Smooth muscle cell (in vitro differentiated cells): ENCODE data around the gene ABCF1. TPM values are rescaled to one million over a fixed set of nuclear protein-coding genes. Genes with fewer than 3 reads are reported as not detected.
A peak's percentile ranks its signal among the peaks of the same experiment; 100 is the strongest.

Source experiments
- DNase-seq: peaks from one replicate; lab custom pipeline; 2025; ENCODE audit not compliant: unreplicated experiment; lab: John Stamatoyannopoulos, UW
- H2AFZ ChIP-seq: fragments of 200-600 bp; sonication (generic); 2 replicates; pipeline ENCODE4 v1.6.0; 2016; ENCODE audit warnings: antibody characterized with exemption, low read depth, mild to moderate bottlenecking
- H3F3A ChIP-seq: fragments of 200-600 bp; sonication (generic); 2 replicates; pipeline ENCODE4 v1.6.0; 2017; ENCODE audit warnings: antibody characterized with exemption, low read depth
- H3K27ac ChIP-seq: fragments of 200-600 bp; sonication (generic); 2 replicates; pipeline ENCODE4 v1.5.1; 2016; ENCODE audit warnings: low read depth, mild to moderate bottlenecking
- H3K27me3 ChIP-seq: fragments of 200-600 bp; sonication (generic); 2 replicates; pipeline ENCODE4 v1.6.1; 2016; ENCODE audit warnings: low read depth, mild to moderate bottlenecking
- H3K36me3 ChIP-seq: fragments of 200-600 bp; sonication (generic); 2 replicates; pipeline ENCODE4 v1.5.1; 2016; ENCODE audit warnings: low read depth
- H3K4me1 ChIP-seq: fragments of 200-600 bp; sonication (generic); 2 replicates; pipeline ENCODE4 v1.5.1; 2016; ENCODE audit warnings: low read depth
- H3K4me2 ChIP-seq: fragments of 200-600 bp; sonication (generic); 2 replicates; pipeline ENCODE4 v1.6.0; 2016; ENCODE audit warnings: mild to moderate bottlenecking
- H3K4me3 ChIP-seq: fragments of 200-600 bp; sonication (generic); 2 replicates; pipeline ENCODE4 v1.5.1; 2016; ENCODE audit warnings: mild to moderate bottlenecking
- H3K79me2 ChIP-seq: fragments of 200-600 bp; sonication (generic); 2 replicates; pipeline ENCODE4 v1.6.0; 2016; ENCODE audit warnings: low read depth, mild to moderate bottlenecking
- H3K9ac ChIP-seq: fragments of 200-600 bp; sonication (generic); 2 replicates; pipeline ENCODE4 v1.6.0; 2016; ENCODE audit warnings: low read depth
- H3K9me3 ChIP-seq: fragments of 200-600 bp; sonication (generic); replicated peaks from 2 replicates; pipeline ENCODE4 v1.5.1; 2016; ENCODE audit warnings: low read depth
- H4K20me1 ChIP-seq: fragments of 200-600 bp; sonication (generic); 2 replicates; pipeline ENCODE4 v1.6.0; 2016; ENCODE audit warnings: low read depth
- WGBS: methylation state at CpG from one replicate; pipeline ENCODE4 v1.1.7; 2016; ENCODE audit warnings: low lambda C conversion rate; 5-methylcytosine and 5-hydroxymethylcytosine counted together
- polyA plus RNA-seq: library from polyadenylated mRNA; unstranded; fragments of >200 nt; fragmentation: Nextera tagmentation; extraction: Ambion mirVana; gene quantifications from 2 replicates; pipeline ENCODE4 v1.2.1, GENCODE V29; 2016
- total RNA-seq: library from RNA; depleted of rRNA; stranded (reverse); fragments of >200 nt; gene quantifications from 2 replicates; pipeline ENCODE4 v1.2.3, GENCODE V29; 2014
- TF ChIP-seq, protein P1 (sequence below): fragments of 200-600 bp; sonication (generic); IDR thresholded peaks from 2 replicates; pipeline ENCODE4 v1.5.1; 2017; ENCODE audit warnings: borderline replicate concordance, mild to moderate bottlenecking, antibody characterized with exemption; ENCODE audit not compliant: insufficient read depth, poor library complexity, severe bottlenecking

The ABCF1 gene
- total and polyA plus RNA-seq, 2 experiments from 2014 or later = 34.7 to 39.1 TPM

DNA sequence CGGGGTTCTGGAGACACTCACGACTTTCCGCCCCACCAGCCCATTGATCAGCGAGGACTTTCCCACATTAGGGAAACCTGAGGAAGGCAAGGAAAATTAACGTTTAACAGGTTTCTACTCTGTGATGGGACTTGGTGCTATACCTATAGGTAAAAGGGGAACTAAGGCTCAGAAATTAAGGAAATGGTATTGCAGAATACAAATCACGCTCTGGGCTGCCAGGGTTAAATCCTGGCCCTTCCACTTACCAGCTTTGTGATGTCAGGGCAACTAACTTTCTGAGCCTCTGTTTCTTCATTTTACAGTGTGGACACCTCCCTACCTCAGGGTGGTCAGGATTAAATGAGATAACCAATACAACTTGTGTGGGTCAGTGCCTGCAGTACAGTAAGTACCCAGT lies 23.8 kb upstream of the ABCF1 start:
- Histone ChIP-seq H3K9ac (no peak overlapping the region), H2AFZ (no peak overlapping the region), H3K79me2 (no peaks in the 10 kb centered on the region), H3K4me3 (no peak overlapping the region), H3K4me1 (no peaks in the 10 kb centered on the region), H3K4me2 (no peak overlapping the region), H3K9me3 (no peaks in the 10 kb centered on the region), H3K27me3 (no peaks in the 10 kb centered on the region), H4K20me1 (no peaks in the 10 kb centered on the region), H3K36me3 (no peaks in the 10 kb centered on the region), H3K27ac (no peak overlapping the region), H3F3A (peaks cover 13% of the 10 kb centered on the region)
- WGBS = 96% methylated on average over 6 of the region's 6 CpGs
- no peak for DNase-seq
- TF ChIP-seq, protein P1, sequence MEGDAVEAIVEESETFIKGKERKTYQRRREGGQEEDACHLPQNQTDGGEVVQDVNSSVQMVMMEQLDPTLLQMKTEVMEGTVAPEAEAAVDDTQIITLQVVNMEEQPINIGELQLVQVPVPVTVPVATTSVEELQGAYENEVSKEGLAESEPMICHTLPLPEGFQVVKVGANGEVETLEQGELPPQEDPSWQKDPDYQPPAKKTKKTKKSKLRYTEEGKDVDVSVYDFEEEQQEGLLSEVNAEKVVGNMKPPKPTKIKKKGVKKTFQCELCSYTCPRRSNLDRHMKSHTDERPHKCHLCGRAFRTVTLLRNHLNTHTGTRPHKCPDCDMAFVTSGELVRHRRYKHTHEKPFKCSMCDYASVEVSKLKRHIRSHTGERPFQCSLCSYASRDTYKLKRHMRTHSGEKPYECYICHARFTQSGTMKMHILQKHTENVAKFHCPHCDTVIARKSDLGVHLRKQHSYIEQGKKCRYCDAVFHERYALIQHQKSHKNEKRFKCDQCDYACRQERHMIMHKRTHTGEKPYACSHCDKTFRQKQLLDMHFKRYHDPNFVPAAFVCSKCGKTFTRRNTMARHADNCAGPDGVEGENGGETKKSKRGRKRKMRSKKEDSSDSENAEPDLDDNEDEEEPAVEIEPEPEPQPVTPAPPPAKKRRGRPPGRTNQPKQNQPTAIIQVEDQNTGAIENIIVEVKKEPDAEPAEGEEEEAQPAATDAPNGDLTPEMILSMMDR = no peak

GRCh38 chr6:30548375-30548774 lies 22.9 kb upstream of the ABCF1 start:
- H3K79me2 ChIP-seq = peaks cover 3% of the 10 kb centered on the region
- peaks cover 13% of the 10 kb centered on the region for H3F3A ChIP-seq
- no peak overlapping the region for H3K27ac ChIP-seq
- H3K4me2 ChIP-seq = no peak overlapping the region
- H3K9me3 ChIP-seq = no peaks in the 10 kb centered on the region
- 98% methylated on average over 2 of the region's 2 CpGs for WGBS
- H3K36me3 ChIP-seq = no peaks in the 10 kb centered on the region
- no peak overlapping the region for H3K9ac ChIP-seq
- no peaks in the 10 kb centered on the region for H3K27me3 ChIP-seq
- DNase-seq = no peak
- TF ChIP-seq, protein P1 = no peak
- H3K4me3 ChIP-seq = no peak overlapping the region
- no peak overlapping the region for H2AFZ ChIP-seq
- H4K20me1 ChIP-seq = no peaks in the 10 kb centered on the region
- H3K4me1 ChIP-seq = no peaks in the 10 kb centered on the region

DNA sequence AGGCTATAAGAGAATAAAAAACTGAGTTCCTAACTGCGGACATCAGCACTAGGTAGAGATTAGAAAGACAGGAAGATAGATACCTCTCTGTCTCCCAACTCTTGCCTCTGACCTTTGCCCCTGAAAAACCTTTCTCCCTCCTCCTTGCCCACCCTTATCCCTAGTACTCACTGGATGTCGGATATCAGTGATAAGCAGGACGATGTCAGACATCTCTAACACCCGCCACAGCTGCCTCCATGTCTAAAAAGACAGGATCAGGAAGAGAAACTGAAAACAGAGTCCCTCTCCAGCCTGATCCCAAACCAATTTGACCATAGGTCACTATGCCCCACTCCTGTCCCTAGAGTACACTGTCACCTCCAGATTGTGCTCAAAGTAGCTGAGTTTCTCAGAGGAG lies 16.8 kb upstream of the ABCF1 start:
- Histone ChIP-seq H3K4me1 (peaks cover 12% of the 10 kb centered on the region), H3K9ac (no peak overlapping the region), H3K27ac (no peak overlapping the region), H3K4me2 (peak overlapping the region; percentile 96), H2AFZ (no peak overlapping the region), H3K4me3 (peak overlapping the region; percentile 88), H4K20me1 (peaks cover 7% of the 10 kb centered on the region), H3F3A (no peaks in the 10 kb centered on the region), H3K27me3 (no peaks in the 10 kb centered on the region), H3K9me3 (no peaks in the 10 kb centered on the region), H3K36me3 (no peaks in the 10 kb centered on the region), H3K79me2 (peaks cover 38% of the 10 kb centered on the region)
- TF ChIP-seq, protein P1 = no peak
- no peak for DNase-seq
- WGBS = 96% methylated on average over 4 of the region's 4 CpGs
